OCI-LY1 (cell line): ENCODE measurements around the gene CDHR5.

Experiments
- EZH2 ChIP-seq: fragments of 200-600 bp; sonication (generic), shearing (Covaris generic); IDR thresholded peaks from 2 replicates; pipeline ENCODE4 v1.8.0; 2017; ENCODE audit warnings: borderline replicate concordance, mixed run types, mild to moderate bottlenecking, antibody characterized with exemption, low read length, moderate library complexity, mixed read lengths
- TF ChIP-seq, protein P1 (sequence below): fragments of 200-600 bp; sonication (generic), shearing (Covaris generic); IDR thresholded peaks from 2 replicates; pipeline ENCODE4 v1.5.1; 2017; ENCODE audit warnings: mild to moderate bottlenecking, antibody characterized with exemption, low read length, moderate library complexity, mixed read lengths

- TF ChIP-seq, protein P1, sequence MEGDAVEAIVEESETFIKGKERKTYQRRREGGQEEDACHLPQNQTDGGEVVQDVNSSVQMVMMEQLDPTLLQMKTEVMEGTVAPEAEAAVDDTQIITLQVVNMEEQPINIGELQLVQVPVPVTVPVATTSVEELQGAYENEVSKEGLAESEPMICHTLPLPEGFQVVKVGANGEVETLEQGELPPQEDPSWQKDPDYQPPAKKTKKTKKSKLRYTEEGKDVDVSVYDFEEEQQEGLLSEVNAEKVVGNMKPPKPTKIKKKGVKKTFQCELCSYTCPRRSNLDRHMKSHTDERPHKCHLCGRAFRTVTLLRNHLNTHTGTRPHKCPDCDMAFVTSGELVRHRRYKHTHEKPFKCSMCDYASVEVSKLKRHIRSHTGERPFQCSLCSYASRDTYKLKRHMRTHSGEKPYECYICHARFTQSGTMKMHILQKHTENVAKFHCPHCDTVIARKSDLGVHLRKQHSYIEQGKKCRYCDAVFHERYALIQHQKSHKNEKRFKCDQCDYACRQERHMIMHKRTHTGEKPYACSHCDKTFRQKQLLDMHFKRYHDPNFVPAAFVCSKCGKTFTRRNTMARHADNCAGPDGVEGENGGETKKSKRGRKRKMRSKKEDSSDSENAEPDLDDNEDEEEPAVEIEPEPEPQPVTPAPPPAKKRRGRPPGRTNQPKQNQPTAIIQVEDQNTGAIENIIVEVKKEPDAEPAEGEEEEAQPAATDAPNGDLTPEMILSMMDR, result no peak
- no peak for TF ChIP-seq EZH2
Measured at GRCh38 chr11:630871-631270, 6.1 kb upstream of the CDHR5 start.
